Dedifferentiated amniotic fluid mesenchymal stem cell (primary cell): ENCODE results near the gene ZSCAN2.
"Not testable (repeated sequence)": the region's sequence is repeated elsewhere in the genome, so short reads cannot be mapped to it uniquely, and the experiment has no call there.

Source experiments
- DNase-seq: peaks from one replicate; pipeline ENCODE4 v3.0.0-alpha.2; 2016; ENCODE audit errors: extremely low spot score

Gene ZSCAN2

DNA sequence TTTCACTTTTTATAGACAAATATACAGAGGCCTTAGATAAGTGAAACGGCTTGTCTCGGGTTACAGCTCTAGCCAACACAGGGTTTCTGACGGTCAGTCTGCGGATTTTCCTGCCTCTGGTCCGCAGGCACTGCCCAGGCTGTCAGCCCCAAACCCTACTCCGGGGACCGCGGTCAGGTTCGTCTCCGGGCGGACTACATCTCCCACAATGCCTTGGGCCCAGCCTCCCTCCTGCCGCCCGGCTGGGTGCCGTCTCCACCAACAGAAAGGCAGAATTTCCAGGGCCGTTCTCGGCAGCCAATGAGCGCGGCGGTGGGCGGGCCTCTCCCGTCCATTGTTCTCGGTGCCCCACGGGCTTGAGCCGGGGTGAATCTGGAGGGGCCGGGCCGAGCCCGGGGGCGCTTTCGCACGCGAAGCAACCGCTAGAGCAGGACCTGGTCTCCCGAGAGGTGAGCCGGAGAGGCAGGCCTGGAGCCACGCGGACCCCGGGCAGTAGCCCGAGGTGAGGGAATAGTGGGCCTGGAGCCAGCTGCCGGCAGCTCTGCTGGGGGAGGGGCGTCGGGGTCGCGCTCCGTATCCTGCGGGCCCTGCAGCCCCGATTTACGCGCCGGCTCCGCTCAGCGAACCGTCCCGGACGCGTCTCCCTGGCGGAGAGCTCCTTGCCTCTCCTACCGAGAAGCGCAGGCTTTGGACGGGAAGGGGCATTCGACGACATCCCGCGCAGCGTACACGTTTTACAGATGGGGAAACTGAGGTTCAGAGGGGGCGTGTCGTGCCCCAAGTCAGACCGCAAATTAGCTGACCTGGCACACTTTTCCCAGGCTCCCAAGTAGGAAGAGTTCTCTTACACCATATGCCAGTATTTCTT lies at the start of gene ZSCAN2:
Gene ZSCAN2 (plus strand): TSS at position 323 of the 868 bp plus-strand sequence. CDS start 2,919 bp downstream, outside the sequence.
- DNase-seq, result peak; percentile 94

- not testable (repeated sequence) for DNase-seq
Observed at GRCh38 chr15:84551624-84552023, 49.2 kb upstream of the ZSCAN2 start.

DNA sequence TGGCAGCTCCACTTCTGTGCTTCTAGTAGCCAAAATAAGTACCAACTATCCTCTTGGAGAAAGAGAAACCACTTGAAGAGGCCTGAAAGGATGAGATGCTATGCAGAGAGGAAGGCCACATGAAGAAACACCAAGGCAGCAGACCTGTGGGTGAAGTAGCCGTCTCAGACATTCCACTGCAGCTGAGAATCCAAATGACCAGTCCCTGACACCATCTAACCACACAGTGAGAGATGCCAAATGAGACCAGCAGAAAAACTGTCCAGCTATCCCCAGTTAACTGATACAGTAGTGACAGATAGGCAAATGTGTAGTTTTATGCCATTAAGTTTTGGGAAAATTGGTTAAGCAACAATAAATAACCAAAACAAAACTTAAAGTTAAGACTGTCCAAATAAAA lies 47.9 kb upstream of the ZSCAN2 start:
- no peak for DNase-seq

DNA sequence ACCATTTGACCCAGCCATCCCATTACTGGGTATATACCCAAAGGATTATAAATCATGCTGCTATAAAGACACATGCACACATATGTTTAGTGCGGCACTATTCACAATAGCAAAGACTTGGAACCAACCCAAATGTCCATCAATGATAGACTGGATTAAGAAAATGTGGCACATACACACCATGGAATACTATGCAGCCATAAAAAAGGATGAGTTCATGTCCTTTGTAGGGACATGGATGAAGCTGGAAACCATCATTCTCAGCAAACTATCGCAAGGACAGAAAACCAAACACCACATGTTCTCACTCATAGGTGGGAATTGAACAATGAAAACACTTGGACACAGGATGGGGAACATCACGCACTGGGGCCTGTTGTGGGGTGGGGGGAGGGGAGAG lies 44.1 kb upstream of the ZSCAN2 start:
- not testable (repeated sequence) for DNase-seq

DNA sequence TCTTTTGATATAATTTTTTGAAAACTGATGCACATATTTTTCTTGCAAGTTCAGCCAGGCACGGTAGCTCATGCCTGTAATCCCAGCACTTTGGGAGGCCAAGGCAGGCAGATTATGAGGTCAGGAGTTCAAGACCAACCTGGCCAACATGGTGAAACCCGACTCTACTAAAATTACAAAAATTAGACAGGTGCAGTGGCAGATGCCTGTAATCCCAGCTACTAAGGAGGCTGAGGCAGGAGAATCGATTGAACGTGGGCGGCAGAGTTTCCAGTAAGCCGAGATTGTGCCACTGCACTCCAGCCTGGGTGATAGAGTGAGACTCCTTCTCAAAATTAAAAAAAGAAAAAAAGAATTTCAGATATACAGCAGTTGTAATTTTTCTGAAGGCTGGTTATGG lies 32.8 kb upstream of the ZSCAN2 start:
- DNase-seq, result not testable (repeated sequence)

DNA sequence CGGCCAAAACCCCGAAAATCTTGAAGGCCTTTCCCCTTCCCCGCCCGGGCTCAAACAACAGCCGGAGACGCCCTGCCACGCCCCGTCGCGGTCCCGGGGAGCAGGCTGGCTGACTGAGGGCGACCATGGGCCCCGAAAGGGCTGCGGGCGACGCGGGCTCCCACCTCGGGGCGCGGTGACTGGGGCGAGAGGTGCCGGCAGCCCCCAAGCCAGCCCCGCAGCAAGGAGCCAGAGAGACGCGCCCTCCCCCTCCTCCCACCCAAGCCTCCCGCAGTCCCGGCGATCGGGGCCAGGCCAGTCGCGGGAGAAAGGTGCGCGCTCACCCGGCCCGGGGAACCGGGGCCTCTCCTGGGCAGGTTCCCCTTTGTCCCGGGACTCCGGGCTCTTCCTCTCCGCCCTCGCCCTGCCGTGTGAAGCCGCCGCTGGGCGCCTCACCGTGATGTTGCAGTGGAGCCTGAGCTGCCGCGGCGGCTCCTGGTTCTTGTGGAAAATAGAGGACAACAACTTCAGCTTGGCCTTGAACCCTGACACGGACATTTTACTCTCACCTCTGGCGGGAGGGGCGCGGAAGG lies 30.6 kb upstream of the ZSCAN2 start:
- DNase-seq, result peak; percentile 24

GRCh38 chr15:84572231-84572630 lies 28.6 kb upstream of the ZSCAN2 start:
- DNase-seq, result no peak

GRCh38 chr15:84575493-84575892 lies 25.3 kb upstream of the ZSCAN2 start:
- DNase-seq, result no peak

GRCh38 chr15:84577891-84578290 lies 22.9 kb upstream of the ZSCAN2 start:
- DNase-seq, result not testable (repeated sequence)

GRCh38 chr15:84579261-84579721 lies 21.5 kb upstream of the ZSCAN2 start:
- DNase-seq, result not testable (repeated sequence)

GRCh38 chr15:84581676-84582428 lies 19.0 kb upstream of the ZSCAN2 start:
- DNase-seq, result not testable (repeated sequence)

GRCh38 chr15:84582583-84583157 lies 18.1 kb upstream of the ZSCAN2 start:
- DNase-seq, result no peak

DNA sequence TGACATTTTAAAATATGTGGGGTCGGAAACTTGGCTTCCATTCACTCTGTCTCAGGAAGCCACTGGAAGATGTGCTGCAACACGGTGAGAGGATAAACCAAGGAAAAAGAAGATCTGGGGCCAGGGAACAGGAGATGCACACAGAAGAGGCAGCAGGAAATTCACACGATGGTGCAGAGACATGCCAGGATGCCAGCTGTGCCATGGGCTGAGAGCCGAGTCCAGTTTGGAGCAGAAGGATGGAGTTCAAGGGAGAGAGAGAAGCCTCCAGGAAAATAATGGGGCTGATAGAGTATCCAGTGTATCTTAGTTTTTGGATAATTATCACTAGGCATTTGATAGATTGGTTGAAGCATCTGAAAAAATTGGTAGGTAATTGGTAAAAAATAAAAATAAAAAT lies 16.9 kb upstream of the ZSCAN2 start:
- DNase-seq, result not testable (repeated sequence)

GRCh38 chr15:84586696-84587095 lies 14.1 kb upstream of the ZSCAN2 start:
- no peak for DNase-seq

GRCh38 chr15:84588053-84588874 lies 12.5 kb upstream of the ZSCAN2 start:
- peak; percentile 85 for DNase-seq

DNA sequence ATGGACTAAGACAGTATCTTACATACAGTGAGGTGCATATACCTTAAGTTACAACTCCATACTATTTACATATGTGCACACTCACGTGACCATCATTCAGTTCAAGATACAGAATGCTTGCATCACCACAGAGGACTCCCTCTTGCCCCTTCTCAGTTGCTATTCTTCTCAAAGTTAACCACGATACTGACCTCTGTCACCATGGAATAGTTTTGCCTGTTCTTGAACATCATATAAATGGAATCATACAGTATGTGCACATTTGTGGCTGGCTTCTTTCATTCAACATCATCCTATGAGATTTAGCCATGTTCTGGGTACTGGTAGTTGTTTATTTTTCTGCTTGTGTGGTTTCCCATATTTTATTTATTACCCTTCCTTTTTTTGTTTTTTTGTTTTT lies 10.4 kb upstream of the ZSCAN2 start:
- DNase-seq, result no peak

GRCh38 chr15:84591815-84592214 lies 9.0 kb upstream of the ZSCAN2 start:
- no peak for DNase-seq

DNA sequence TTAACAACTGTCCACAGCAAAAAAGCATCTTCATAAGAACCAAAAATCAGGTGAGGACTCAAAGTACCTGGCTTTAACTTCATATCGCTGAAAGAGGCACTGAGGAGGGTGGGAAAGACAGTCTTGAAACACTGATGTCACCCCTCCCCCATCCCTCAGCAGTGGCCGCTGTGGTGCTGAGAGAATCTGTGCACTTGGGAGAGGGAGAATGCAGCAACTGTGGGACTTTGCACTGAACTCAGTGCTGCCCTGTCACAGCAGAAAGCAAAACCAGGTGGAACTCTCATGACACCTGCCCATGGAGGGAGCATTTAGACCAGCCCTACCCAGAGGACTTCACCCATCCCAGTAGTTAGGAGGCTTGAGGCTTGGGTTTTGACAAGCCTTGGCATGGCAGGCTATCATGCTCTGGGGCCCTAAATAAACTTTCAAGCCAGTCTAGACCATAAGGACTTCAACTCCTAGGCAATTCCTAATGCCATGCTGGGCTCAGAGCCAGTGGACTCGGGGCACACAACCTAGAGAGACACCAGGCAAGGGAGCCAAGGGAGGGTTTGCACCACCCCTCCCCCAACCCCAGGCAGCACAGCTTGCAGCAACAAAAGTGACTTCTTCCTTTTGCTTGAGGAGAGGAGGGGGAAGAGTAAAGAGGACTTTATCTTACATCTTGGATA lies 6.1 kb upstream of the ZSCAN2 start:
- no peak for DNase-seq

- DNase-seq, result no peak
Observed at GRCh38 chr15:84595660-84596059, 5.1 kb upstream of the ZSCAN2 start.

DNA sequence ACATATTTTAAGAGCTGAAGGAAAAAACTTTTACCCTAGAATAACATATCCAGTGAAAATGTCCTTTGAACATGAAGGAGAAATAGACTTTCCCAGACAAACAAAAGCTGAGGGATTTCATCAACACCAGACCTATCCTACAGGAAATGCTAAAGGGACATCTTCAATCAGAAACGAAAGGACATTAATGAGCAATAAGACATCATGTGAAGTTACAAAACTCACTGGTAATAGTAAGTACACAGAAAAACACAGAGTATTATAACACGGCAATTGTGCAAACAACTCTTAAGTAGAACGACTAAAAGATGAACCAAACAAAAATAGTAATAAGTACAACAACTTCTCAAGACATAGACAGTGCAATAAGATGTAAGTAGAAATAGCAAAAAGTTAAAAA lies 3.5 kb upstream of the ZSCAN2 start:
- no peak for DNase-seq

GRCh38 chr15:84598250-84598649 lies 2.6 kb upstream of the ZSCAN2 start:
- DNase-seq, result no peak
